Neuronal stem cell (in vitro differentiated cells): Measurements from ENCODE around the gene SLC9A8.

Experiments used
- DNase-seq: peaks from one replicate; pipeline ENCODE4 v3.0.0-alpha.2; 2013; ENCODE audit warnings: low spot score
- H2AFZ ChIP-seq: one replicate; pipeline ENCODE4 v1.6.1; 2013; ENCODE audit warnings: mild to moderate bottlenecking, low read length, inconsistent platforms
- H2AK5ac ChIP-seq: 2 replicates; pipeline ENCODE4 v1.6.1; 2013; ENCODE audit warnings: low read depth, mild to moderate bottlenecking, inconsistent platforms, low read length, moderate library complexity, mixed read lengths
- H2BK120ac ChIP-seq: 2 replicates; pipeline ENCODE4 v1.6.1; 2013; ENCODE audit warnings: low read depth, mild to moderate bottlenecking, inconsistent platforms, low read length, moderate library complexity, mixed read lengths
- H2BK12ac ChIP-seq: one replicate; pipeline ENCODE4 v1.6.1; 2013; ENCODE audit warnings: low read length, inconsistent platforms
- H2BK15ac ChIP-seq: 2 replicates; pipeline ENCODE4 v1.6.1; 2013; ENCODE audit warnings: mild to moderate bottlenecking, low read length, inconsistent platforms, mixed read lengths
- H2BK5ac ChIP-seq: one replicate; pipeline ENCODE4 v1.6.1; 2013; ENCODE audit warnings: inconsistent platforms, mild to moderate bottlenecking, low read length, moderate library complexity
- H3K14ac ChIP-seq: one replicate; pipeline ENCODE4 v1.6.1; 2013; ENCODE audit warnings: low read length, inconsistent platforms
- H3K18ac ChIP-seq: 2 replicates; pipeline ENCODE4 v1.6.1; 2013; ENCODE audit warnings: low read length, inconsistent platforms
- H3K23ac ChIP-seq: 2 replicates; pipeline ENCODE4 v1.6.1; 2013; ENCODE audit warnings: low read depth, mild to moderate bottlenecking, mixed read lengths, low read length, inconsistent platforms; ENCODE audit not compliant: poor library complexity
- H3K27ac ChIP-seq: replicated peaks from 3 replicates; pipeline ENCODE4 v1.5.1; 2013; ENCODE audit warnings: low read length, inconsistent platforms
- H3K27me3 ChIP-seq, 3 experiments: 2 replicates each; pipeline ENCODE4 v1.6.1; 2013; ENCODE audit warnings: low read length in 3 of 3, mild to moderate bottlenecking in 2 of 3, inconsistent platforms in 1 of 3, low read depth in 1 of 3, mixed read lengths in 1 of 3, moderate library complexity in 1 of 3; ENCODE audit not compliant: control insufficient read depth in 3 of 3, insufficient read depth in 3 of 3
- H3K36me3 ChIP-seq, 2 donors: replicated peaks in 1 of 2; 2 replicates each; pipeline ENCODE4 v1.6.1; 2013; ENCODE audit warnings: low read length in 2 of 2; ENCODE audit not compliant: control insufficient read depth in 2 of 2, insufficient read depth in 2 of 2
- H3K4ac ChIP-seq: 2 replicates; pipeline ENCODE4 v1.6.1; 2013; ENCODE audit warnings: inconsistent platforms, mild to moderate bottlenecking, low read length, moderate library complexity
- H3K4me1 ChIP-seq, 2 donors: 1 replicate in 1 of 2; 2 replicates in 1 of 2; pipeline ENCODE4 v1.6.1; 2013; ENCODE audit warnings: low read length in 2 of 2, low read depth in 1 of 2; ENCODE audit not compliant: control insufficient read depth in 2 of 2, insufficient read depth in 1 of 2
- H3K4me2 ChIP-seq: one replicate; pipeline ENCODE4 v1.6.1; 2013; ENCODE audit warnings: mild to moderate bottlenecking, low read length, inconsistent platforms; ENCODE audit not compliant: insufficient read depth, poor library complexity, severe bottlenecking
- H3K4me3 ChIP-seq, 2 donors: 2 replicates each; pipeline ENCODE4 v1.5.1; 2013; ENCODE audit warnings: low read length in 2 of 2, mild to moderate bottlenecking in 2 of 2, inconsistent platforms in 1 of 2, moderate library complexity in 1 of 2
- H3K79me1 ChIP-seq: one replicate; pipeline ENCODE4 v1.6.1; 2013; ENCODE audit warnings: low read depth, mild to moderate bottlenecking, inconsistent platforms, low read length, moderate library complexity
- H3K9ac ChIP-seq: one replicate; pipeline ENCODE4 v1.6.1; 2013; ENCODE audit warnings: mild to moderate bottlenecking, low read depth, low read length, inconsistent platforms; ENCODE audit not compliant: poor library complexity
- H3K9me3 ChIP-seq, 2 donors: replicated peaks in 1 of 2; 2 replicates each; pipeline versions ENCODE3 to v1.6.1; 2013; ENCODE audit warnings: low read length in 2 of 2, mild to moderate bottlenecking in 2 of 2, inconsistent platforms in 1 of 2, low read depth in 1 of 2, mixed read lengths in 1 of 2, moderate library complexity in 1 of 2; ENCODE audit not compliant: control insufficient read depth in 2 of 2, insufficient read depth in 1 of 2
- H4K8ac ChIP-seq: one replicate; pipeline ENCODE4 v1.6.1; 2013; ENCODE audit warnings: low read depth, mild to moderate bottlenecking, inconsistent platforms, low read length, moderate library complexity
- H4K91ac ChIP-seq: one replicate; pipeline ENCODE4 v1.6.1; 2013; ENCODE audit warnings: low read length, low read depth, mild to moderate bottlenecking, inconsistent platforms; ENCODE audit not compliant: poor library complexity
- WGBS, 2 donors: extraction: QIAGEN DNeasy Blood & Tissue Kit; methylation state at CpG; one replicate each; pipeline ENCODE4 v1.1.7; 2013; ENCODE audit warnings: missing lambda C conversion rate in 2 of 2, mixed read lengths in 1 of 2; ENCODE audit not compliant: insufficient read length in 2 of 2, insufficient replicate concordance in 1 of 2; ENCODE audit errors: extremely low coverage in 2 of 2; 5-methylcytosine and 5-hydroxymethylcytosine counted together

The SLC9A8 gene

DNA sequence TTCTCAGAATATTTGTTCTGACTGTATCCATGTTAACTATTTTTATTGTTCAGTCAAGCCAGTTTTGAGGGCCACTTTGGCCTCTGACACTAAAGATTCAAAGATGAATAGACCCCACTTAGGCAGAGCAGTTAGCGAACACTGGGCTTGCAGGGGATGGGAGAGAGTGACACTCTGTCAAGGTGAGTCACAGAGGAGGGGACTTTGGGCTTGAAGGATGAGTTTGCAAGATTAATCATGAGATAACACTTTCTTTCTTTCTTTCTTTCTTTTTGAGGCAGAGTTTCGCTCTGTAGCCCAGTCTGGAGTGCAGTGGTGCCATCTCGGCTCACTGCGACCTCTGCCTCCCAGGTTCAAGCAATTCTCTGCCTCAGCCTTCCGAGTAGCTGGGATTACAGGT, 56.3 kb downstream of the SLC9A8 start:
- Histone ChIP-seq H2AFZ (no peak overlapping the region), H4K91ac (no peak overlapping the region), H3K9me3 (no peaks in the 10 kb centered on the region), H3K9ac (no peak overlapping the region), H3K23ac (no peak overlapping the region), H3K14ac (no peak overlapping the region), H2AK5ac (no peak overlapping the region), H4K8ac (no peak overlapping the region), H2BK15ac (no peak overlapping the region), H3K4me2 (no peak overlapping the region), H2BK120ac (no peak overlapping the region), H2BK5ac (no peak overlapping the region), H3K4me3 (no peak overlapping the region), H3K27ac (no peak overlapping the region), H3K4me1 (peaks cover 2 to 10% of the 10 kb centered on the region in 2 donors), H3K79me1 (no peaks in the 10 kb centered on the region), H3K36me3 (peaks cover 6 to 36% of the 10 kb centered on the region in 2 donors), H3K27me3 (no peaks in the 10 kb centered on the region), H2BK12ac (no peak overlapping the region), H3K18ac (no peak overlapping the region), H3K4ac (no peak overlapping the region)
- DNase-seq, result no peak
- no CpG with 5 or more reads among the region's 5 CpGs for WGBS, 2 donors

DNA sequence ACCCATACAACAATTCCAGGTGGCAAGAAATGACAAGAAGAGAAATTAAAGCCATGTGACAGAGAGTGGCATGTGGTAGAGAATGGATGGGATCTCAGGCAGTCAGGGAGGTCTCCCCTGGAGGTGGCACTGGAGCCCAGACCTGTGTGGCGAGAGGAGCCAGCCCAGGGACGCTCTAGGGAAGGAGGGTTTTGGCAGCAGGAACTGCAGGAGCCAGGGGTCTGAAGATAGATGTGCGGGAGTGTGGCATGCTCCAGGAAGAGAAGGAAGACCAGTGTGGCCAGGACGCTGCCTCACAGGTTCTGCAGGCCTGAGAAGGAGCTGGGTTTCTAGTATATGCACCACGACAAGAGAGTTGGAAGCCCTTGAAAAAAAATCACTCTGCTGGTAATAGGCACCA, 57.6 kb downstream of the SLC9A8 start:
- Histone ChIP-seq H2BK12ac (no peak overlapping the region), H3K9me3 (no peaks in the 10 kb centered on the region), H4K91ac (no peak overlapping the region), H3K4me2 (no peak overlapping the region), H3K23ac (no peak overlapping the region), H3K18ac (no peak overlapping the region), H3K27ac (no peak overlapping the region), H2AFZ (no peak overlapping the region), H3K9ac (no peak overlapping the region), H3K4me1 (peaks cover 2 to 10% of the 10 kb centered on the region in 2 donors), H3K14ac (no peak overlapping the region), H3K36me3 (peaks cover 2 to 28% of the 10 kb centered on the region in 2 donors), H2BK5ac (no peak overlapping the region), H3K4ac (no peak overlapping the region), H2BK15ac (no peak overlapping the region), H3K27me3 (no peaks in the 10 kb centered on the region), H2BK120ac (no peak overlapping the region), H4K8ac (no peak overlapping the region), H3K4me3 (no peak overlapping the region), H3K79me1 (no peaks in the 10 kb centered on the region), H2AK5ac (no peak overlapping the region)
- no peak for DNase-seq
- WGBS, 2 donors, result no CpG with 5 or more reads among the region's 5 CpGs

DNA sequence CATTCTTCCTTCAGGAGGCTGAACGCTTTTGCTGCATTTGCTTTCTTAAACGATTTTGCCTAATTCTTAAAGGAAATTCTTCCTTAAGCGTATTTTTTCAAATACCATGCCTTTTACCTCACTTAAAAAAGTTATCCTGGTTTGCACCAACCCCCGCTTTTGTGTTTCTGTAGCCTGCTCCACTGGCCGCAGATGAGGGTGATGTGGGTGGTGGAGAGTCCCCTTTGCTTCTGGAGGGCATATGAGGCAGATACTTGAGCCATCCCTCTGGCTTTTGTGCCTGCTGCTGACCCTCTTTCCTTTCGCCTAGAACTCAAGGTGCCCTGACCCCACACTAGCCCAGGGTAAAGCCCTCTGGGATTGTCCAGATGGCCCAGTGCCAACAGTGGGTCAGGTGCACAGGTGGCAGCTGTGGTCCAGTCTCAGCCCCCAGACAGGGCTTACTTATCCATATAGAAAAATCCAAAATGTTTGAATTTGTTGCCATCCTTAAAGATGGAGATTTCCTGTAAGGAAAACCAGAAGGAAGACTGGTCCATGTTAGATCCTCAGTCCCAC, 58.8 kb downstream of the SLC9A8 start:
- no peak overlapping the region for H3K14ac ChIP-seq

DNA sequence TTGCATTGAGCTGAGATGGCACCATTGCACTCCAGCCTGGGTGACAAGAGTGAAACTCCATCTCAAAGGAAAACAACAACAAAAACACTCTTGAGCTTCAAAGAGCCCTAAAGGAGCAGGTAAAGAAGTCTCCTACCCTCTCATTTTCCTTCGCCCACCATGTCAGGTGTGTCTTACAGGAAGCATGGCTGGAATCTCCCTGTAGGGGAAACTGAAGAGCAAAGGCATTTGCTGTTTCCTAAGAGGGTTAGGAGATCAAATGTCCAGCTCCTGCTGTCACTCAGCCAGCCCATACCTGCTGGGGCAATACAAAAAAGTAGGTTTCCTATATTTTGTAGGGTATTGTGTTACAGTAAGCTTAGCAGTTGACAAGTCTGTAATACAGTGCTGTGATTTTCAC, 59.4 kb downstream of the SLC9A8 start:
- H2BK15ac ChIP-seq, result no peak overlapping the region
- H2AFZ ChIP-seq, result no peak overlapping the region
- H3K27me3 ChIP-seq, result no peaks in the 10 kb centered on the region
- no peaks in the 10 kb centered on the region for H3K79me1 ChIP-seq
- no peak overlapping the region for H3K27ac ChIP-seq
- peaks cover 2 to 10% of the 10 kb centered on the region in 2 donors for H3K4me1 ChIP-seq
- no peak overlapping the region for H3K23ac ChIP-seq
- H2BK5ac ChIP-seq, result no peak overlapping the region
- peaks cover 0 to 26% of the 10 kb centered on the region in 2 donors for H3K36me3 ChIP-seq
- H3K9me3 ChIP-seq, result no peaks in the 10 kb centered on the region
- H4K8ac ChIP-seq, result no peak overlapping the region
- no peak overlapping the region for H4K91ac ChIP-seq
- no peak for DNase-seq
- H2AK5ac ChIP-seq, result no peak overlapping the region
- no peak overlapping the region for H3K4me2 ChIP-seq
- no peak overlapping the region for H3K9ac ChIP-seq
- no peak overlapping the region for H2BK120ac ChIP-seq
- H3K4me3 ChIP-seq, result no peak overlapping the region
- H3K18ac ChIP-seq, result no peak overlapping the region
- no peak overlapping the region for H2BK12ac ChIP-seq
- no peak overlapping the region for H3K14ac ChIP-seq
- no peak overlapping the region for H3K4ac ChIP-seq
- no CpG with 5 or more reads among the region's 1 CpG for WGBS, 2 donors

More for the DNA sequence above, 58.8 kb downstream of the SLC9A8 start:
- no peak overlapping the region for H2BK120ac ChIP-seq
- no peak overlapping the region for H3K18ac ChIP-seq
- no peak overlapping the region for H2AFZ ChIP-seq
- no peak overlapping the region for H3K4me2 ChIP-seq
- no peaks in the 10 kb centered on the region for H3K27me3 ChIP-seq
- no peak overlapping the region for H2BK15ac ChIP-seq
- no peak for DNase-seq
- H3K27ac ChIP-seq, result no peak overlapping the region
- H3K23ac ChIP-seq, result no peak overlapping the region
- H3K79me1 ChIP-seq, result no peaks in the 10 kb centered on the region
- WGBS, 2 donors, result no CpG with 5 or more reads among the region's 6 CpGs
- H3K4me3 ChIP-seq, result no peak overlapping the region
- no peak overlapping the region for H4K91ac ChIP-seq
- H2BK5ac ChIP-seq, result no peak overlapping the region
- H3K9ac ChIP-seq, result no peak overlapping the region
- no peak overlapping the region for H4K8ac ChIP-seq
- no peak overlapping the region for H3K4ac ChIP-seq
- H3K9me3 ChIP-seq, result no peaks in the 10 kb centered on the region
- no peak overlapping the region for H2AK5ac ChIP-seq
- H3K36me3 ChIP-seq, result peaks cover 0 to 25% of the 10 kb centered on the region in 2 donors
- H3K4me1 ChIP-seq, result peaks cover 2 to 10% of the 10 kb centered on the region in 2 donors
- no peak overlapping the region for H2BK12ac ChIP-seq
